OCI-LY7 (cell line): ENCODE results near the gene ACAD8.

Experiments used
- EZH2phosphoT487 ChIP-seq: fragments of 200-600 bp; sonication (generic); IDR thresholded peaks from 2 replicates; pipeline ENCODE4 v1.6.1; 2018; ENCODE audit warnings: low read depth, borderline replicate concordance, mild to moderate bottlenecking, mixed run types, antibody characterized with exemption, low read length, moderate library complexity, mixed read lengths
- TF ChIP-seq, protein P1 (sequence below): fragments of 200-600 bp; sonication (generic); conservative IDR thresholded peaks from 2 replicates; pipeline ENCODE4 v1.5.1; 2014; ENCODE audit warnings: mild to moderate bottlenecking, antibody characterized with exemption, low read length, moderate library complexity, mixed read lengths

GRCh38 chr11:134288486-134288885 lies 35.1 kb downstream of the ACAD8 start:
- TF ChIP-seq, protein P1, sequence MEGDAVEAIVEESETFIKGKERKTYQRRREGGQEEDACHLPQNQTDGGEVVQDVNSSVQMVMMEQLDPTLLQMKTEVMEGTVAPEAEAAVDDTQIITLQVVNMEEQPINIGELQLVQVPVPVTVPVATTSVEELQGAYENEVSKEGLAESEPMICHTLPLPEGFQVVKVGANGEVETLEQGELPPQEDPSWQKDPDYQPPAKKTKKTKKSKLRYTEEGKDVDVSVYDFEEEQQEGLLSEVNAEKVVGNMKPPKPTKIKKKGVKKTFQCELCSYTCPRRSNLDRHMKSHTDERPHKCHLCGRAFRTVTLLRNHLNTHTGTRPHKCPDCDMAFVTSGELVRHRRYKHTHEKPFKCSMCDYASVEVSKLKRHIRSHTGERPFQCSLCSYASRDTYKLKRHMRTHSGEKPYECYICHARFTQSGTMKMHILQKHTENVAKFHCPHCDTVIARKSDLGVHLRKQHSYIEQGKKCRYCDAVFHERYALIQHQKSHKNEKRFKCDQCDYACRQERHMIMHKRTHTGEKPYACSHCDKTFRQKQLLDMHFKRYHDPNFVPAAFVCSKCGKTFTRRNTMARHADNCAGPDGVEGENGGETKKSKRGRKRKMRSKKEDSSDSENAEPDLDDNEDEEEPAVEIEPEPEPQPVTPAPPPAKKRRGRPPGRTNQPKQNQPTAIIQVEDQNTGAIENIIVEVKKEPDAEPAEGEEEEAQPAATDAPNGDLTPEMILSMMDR: no peak
- no peak for TF ChIP-seq EZH2phosphoT487
